ENCODE results near the gene DOCK2.

The DOCK2 gene

DNA sequence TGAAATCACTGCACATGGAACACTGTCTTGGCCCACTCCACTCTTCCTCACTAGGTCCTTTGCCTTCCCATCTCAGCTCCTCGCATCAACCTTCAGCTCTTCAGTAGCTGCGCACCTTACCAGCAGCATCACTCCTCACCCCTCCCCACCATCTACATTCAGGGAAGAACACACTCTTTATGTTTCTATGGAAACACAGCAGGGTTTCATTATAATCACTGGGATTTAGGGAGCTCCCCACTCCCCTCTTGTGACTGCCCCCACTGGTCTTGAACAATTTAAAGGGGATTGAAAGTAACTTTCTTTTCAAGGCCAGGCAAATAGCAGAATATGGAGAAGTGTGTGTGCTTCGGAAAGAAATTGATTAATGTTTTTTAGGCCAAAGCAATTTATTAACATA, 232.0 kb downstream of the DOCK2 start:
- H3K4me2 ChIP-seq (ENCODE audit: insufficient read depth, low read length) = no peak overlapping the region
- ATAC-seq (ENCODE audit: insufficient read depth, low read depth) (no peak), DNase-seq (no peak)
- H3K79me2 ChIP-seq (ENCODE audit: insufficient read depth, low read length) = no peaks in the 10 kb centered on the region
- H3K9ac ChIP-seq (ENCODE audit: low read depth, low read length) = no peak overlapping the region
- H3K27me3 ChIP-seq (ENCODE audit: insufficient read depth, low read length, poor library complexity) = no peaks in the 10 kb centered on the region
- H2AFZ ChIP-seq (ENCODE audit: low read depth, low read length) = no peak overlapping the region
- TF ChIP-seq CTCF (IDR thresholded peaks at IDR 0.05; ENCODE audit: borderline replicate concordance, extremely low read depth, low read length, poor library complexity, severe bottlenecking) = no peak
- no peak for TF ChIP-seq EZH2 (IDR thresholded peaks at IDR 0.05; ENCODE audit: borderline replicate concordance, low read depth, low read length, severe bottlenecking)
- H3K27ac ChIP-seq (ENCODE audit: low read length) = no peak overlapping the region
- no peaks in the 10 kb centered on the region for H3K4me1 ChIP-seq (ENCODE audit: insufficient read depth, low read length)
- H4K20me1 ChIP-seq (ENCODE audit: insufficient read depth, low read length) = peaks cover 12% of the 10 kb centered on the region
- H3K9me3 ChIP-seq (ENCODE audit: insufficient read depth, low read length, severe bottlenecking) = no peaks in the 10 kb centered on the region
- no peak overlapping the region for H3K4me3 ChIP-seq (ENCODE audit: low read depth in 1 of 2, low read length in 2 of 2)
- H3K36me3 ChIP-seq (ENCODE audit: insufficient read depth, low read length) = peaks cover 52% of the 10 kb centered on the region; the same call in 1 of the 2 replicates

DNA sequence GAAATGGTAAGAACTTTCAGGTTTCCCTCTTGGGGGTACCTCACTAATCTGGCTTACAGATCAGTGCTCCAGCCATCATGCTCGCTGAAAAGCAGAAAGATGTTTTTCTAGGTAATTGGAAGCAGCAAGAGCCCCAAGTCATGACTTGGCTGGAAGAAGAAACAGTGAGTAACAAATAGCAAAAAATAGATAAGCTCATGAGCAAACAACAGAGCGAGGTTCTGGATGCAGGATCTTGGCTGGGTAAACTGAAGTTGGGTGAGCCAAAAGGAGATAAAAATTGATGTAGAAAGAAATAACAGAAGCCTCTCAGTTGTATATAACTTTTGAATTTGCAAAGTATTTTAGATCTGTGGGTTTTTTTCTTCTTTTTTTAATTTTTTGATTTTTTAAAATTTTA, 233.1 kb downstream of the DOCK2 start:
- TF ChIP-seq EZH2 (IDR thresholded peaks at IDR 0.05; ENCODE audit: borderline replicate concordance, low read depth, low read length, severe bottlenecking) (no peak), CTCF (IDR thresholded peaks at IDR 0.05; ENCODE audit: borderline replicate concordance, extremely low read depth, low read length, poor library complexity, severe bottlenecking) (no peak)
- DNase-seq (no peak), ATAC-seq (ENCODE audit: insufficient read depth, low read depth) (no peak)
- Histone ChIP-seq H3K27ac (ENCODE audit: low read length) (no peak overlapping the region), H3K4me2 (ENCODE audit: insufficient read depth, low read length) (no peak overlapping the region), H3K36me3 (ENCODE audit: insufficient read depth, low read length) (peaks cover 50% of the 10 kb centered on the region; the same call in 1 of the 2 replicates), H3K4me3 (ENCODE audit: low read depth in 1 of 2, low read length in 2 of 2) (no peak overlapping the region), H3K4me1 (ENCODE audit: insufficient read depth, low read length) (no peaks in the 10 kb centered on the region), H4K20me1 (ENCODE audit: insufficient read depth, low read length) (peaks cover 10% of the 10 kb centered on the region), H2AFZ (ENCODE audit: low read depth, low read length) (no peak overlapping the region), H3K27me3 (ENCODE audit: insufficient read depth, low read length, poor library complexity) (no peaks in the 10 kb centered on the region), H3K9ac (ENCODE audit: low read depth, low read length) (no peak overlapping the region), H3K79me2 (ENCODE audit: insufficient read depth, low read length) (no peaks in the 10 kb centered on the region), H3K9me3 (ENCODE audit: insufficient read depth, low read length, severe bottlenecking) (no peaks in the 10 kb centered on the region)

DNA sequence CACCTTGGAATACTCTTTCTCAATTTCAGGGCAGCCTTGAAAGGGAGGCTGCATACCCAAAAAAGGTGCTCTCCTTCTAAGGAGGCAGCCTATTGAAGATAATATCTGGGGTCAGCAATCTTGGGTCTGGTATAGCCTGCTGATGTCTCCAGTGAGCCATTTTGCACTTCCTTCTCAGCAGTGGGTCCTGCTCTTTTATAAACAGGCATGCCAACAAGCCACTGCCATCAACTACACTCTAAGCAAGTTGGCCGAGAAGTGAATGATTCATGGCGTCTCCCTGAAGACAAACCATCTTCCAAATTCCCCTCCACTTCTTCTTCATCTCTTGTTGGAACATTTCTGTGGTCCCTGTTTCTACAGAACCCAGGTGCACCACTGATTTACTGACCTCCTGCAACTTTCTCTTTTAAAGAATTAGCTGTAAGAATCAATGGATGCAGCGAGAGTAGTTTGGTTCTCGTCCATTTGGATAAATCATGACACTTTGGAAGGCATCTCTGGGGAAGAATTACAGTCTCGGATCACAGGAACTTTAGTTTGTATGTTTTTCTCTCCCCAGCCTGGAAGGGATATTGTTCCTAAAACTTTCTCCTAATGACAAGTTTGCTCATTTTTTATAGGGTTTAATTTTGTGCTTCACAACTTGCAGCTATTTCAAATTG, 234.9 kb downstream of the DOCK2 start:
- TF ChIP-seq EZH2 (IDR thresholded peaks at IDR 0.05; ENCODE audit: borderline replicate concordance, low read depth, low read length, severe bottlenecking) (no peak), CTCF (IDR thresholded peaks at IDR 0.05; ENCODE audit: borderline replicate concordance, extremely low read depth, low read length, poor library complexity, severe bottlenecking) (no peak)
- Histone ChIP-seq H3K4me1 (ENCODE audit: insufficient read depth, low read length) (no peaks in the 10 kb centered on the region), H3K9ac (ENCODE audit: low read depth, low read length) (no peak overlapping the region), H3K36me3 (ENCODE audit: insufficient read depth, low read length) (peaks cover 45% of the 10 kb centered on the region; the same call in 1 of the 2 replicates), H3K79me2 (ENCODE audit: insufficient read depth, low read length) (no peaks in the 10 kb centered on the region), H3K27ac (ENCODE audit: low read length) (no peak overlapping the region), H3K4me3 (ENCODE audit: low read depth in 1 of 2, low read length in 2 of 2) (no peak overlapping the region), H3K9me3 (ENCODE audit: insufficient read depth, low read length, severe bottlenecking) (no peaks in the 10 kb centered on the region), H2AFZ (ENCODE audit: low read depth, low read length) (no peak overlapping the region), H3K27me3 (ENCODE audit: insufficient read depth, low read length, poor library complexity) (no peaks in the 10 kb centered on the region), H3K4me2 (ENCODE audit: insufficient read depth, low read length) (no peak overlapping the region), H4K20me1 (ENCODE audit: insufficient read depth, low read length) (peaks cover 9% of the 10 kb centered on the region)
- ATAC-seq (ENCODE audit: insufficient read depth, low read depth) (no peak), DNase-seq (no peak)
